Right lobe of liver (tissue), 6 donors: ENCODE measurements around the gene TPPP3. TPM values are rescaled to one million over a fixed set of nuclear protein-coding genes. Genes with fewer than 3 reads are reported as not detected.

Source experiments
- ATAC-seq, 4 donors: fragments of 200-7000 bp; cut with Tn5 transposase; one replicate each; pipeline ENCODE4 v1.9.1; 2020; ENCODE audit warnings: mild to moderate bottlenecking in 4 of 4, moderate library complexity in 4 of 4
- DNase-seq, 3 donors: peaks; one replicate each; pipeline ENCODE4 v3.0.0-alpha.2; 2020
- H3K27ac ChIP-seq, 3 donors: fragments of 200-600 bp; one replicate each; pipeline ENCODE4 v1.8.0; 2022
- H3K27me3 ChIP-seq, 2 donors: fragments of 200-600 bp; one replicate each; pipeline ENCODE4 v1.8.0; 2022
- H3K36me3 ChIP-seq, 4 donors: fragments of 200-600 bp; sonication (generic) in 1 of 4; one replicate each; pipeline versions ENCODE4 v1.5.1 to v1.8.0; 2017 to 2022; ENCODE audit warnings: control low read depth in 1 of 4
- H3K4me1 ChIP-seq, 4 donors: fragments of 200-600 bp; sonication (generic) in 1 of 4; one replicate each; pipeline versions ENCODE4 v1.5.1 to v1.8.0; 2017 to 2022; ENCODE audit warnings: control low read depth in 1 of 4
- H3K4me3 ChIP-seq, 3 donors: fragments of 200-600 bp; one replicate each; pipeline ENCODE4 v1.8.0; 2022
- H3K9me3 ChIP-seq, 4 donors: fragments of 200-600 bp; sonication (generic) in 1 of 4; one replicate each; pipeline versions ENCODE4 v1.5.1 to v1.8.0; 2017 to 2022; ENCODE audit warnings: control low read depth in 1 of 4
- CTCF ChIP-seq, 4 donors: fragments of 200-600 bp in 3 of 4; fragments of 450-650 bp in 1 of 4; IDR thresholded peaks; one replicate each; pipeline versions ENCODE4 v1.5.1 to v1.8.0; 2016 to 2022; ENCODE audit warnings: antibody characterized with exemption in 4 of 4, mild to moderate bottlenecking in 2 of 4
- POLR2A ChIP-seq: fragments of 450-650 bp; IDR thresholded peaks from one replicate; pipeline ENCODE4 v1.6.1; 2017; ENCODE audit warnings: antibody characterized with exemption, mild to moderate bottlenecking
- WGBS: methylation state at CpG from one replicate; pipeline ENCODE4 v1.1.6; 2018; ENCODE audit warnings: low coverage, low lambda C conversion rate; ENCODE audit not compliant: insufficient coverage; ENCODE audit errors: missing lambda C conversion rate; 5-methylcytosine and 5-hydroxymethylcytosine counted together
- intact Hi-C, 2 donors: fragments of 100-400 bp; cut with DNase I; formaldehyde crosslinking; loops; one replicate each; pipeline versions ENCODE4 v1.11.2 to v1.14.1; 2022
- total RNA-seq, 6 experiments: library from RNA; depleted of rRNA in 2 of 6; stranded (reverse); fragments of >200 nt in 2 of 6; fragmentation: NEBNext Ultra II Directional in 3 of 6; extraction: Animal tissue kit (Norgen Biotek cat#: 25700) in 3 of 6; gene quantifications; one replicate each; pipeline versions ENCODE4 v1.1.0 to v1.2.4, GENCODE V29; 2016 to 2023
- donor health status: DM: no; HTN: yes; CAD: no.
- donor health status: DM: no; HTN: no; CAD: no.
- donor health status: DM: no; HTN: no; CAD: no.
- donor health status: DM: no; HTN: yes; CAD: no.
- donor health status: DM: no; HTN: yes; CAD: no.

The TPPP3 gene
- total RNA-seq, 6 experiments from 2014 or later, result 0.24 to 0.65 (median 0.37) TPM; not detected in 1

GRCh38 chr16:67406111-67406971 lies 13.0 kb upstream of the TPPP3 start:
- H3K27me3 ChIP-seq, result no peaks in the 10 kb centered on the region
- no peak overlapping the region for H3K27ac ChIP-seq
- H3K9me3 ChIP-seq, result no peaks in the 10 kb centered on the region
- 78% methylated on average over 11 of the region's 18 CpGs for WGBS
- ATAC-seq (peak in 2 of 4 donors; percentile 25 to 28), DNase-seq (no peak)
- no peaks in the 10 kb centered on the region for H3K4me1 ChIP-seq
- TF ChIP-seq POLR2A, result no peak
- TF ChIP-seq CTCF (IDR thresholded peaks at IDR 0.05), result no peak
- no peaks in the 10 kb centered on the region for H3K36me3 ChIP-seq
- H3K4me3 ChIP-seq, result no peak overlapping the region
- intact Hi-C loops, result no loop called here

GRCh38 chr16:67405336-67405735 lies 12.0 kb upstream of the TPPP3 start:
- Histone ChIP-seq H3K9me3 (no peaks in the 10 kb centered on the region), H3K27ac (no peak overlapping the region), H3K4me3 (no peak overlapping the region), H3K4me1 (no peaks in the 10 kb centered on the region), H3K36me3 (no peaks in the 10 kb centered on the region), H3K27me3 (no peaks in the 10 kb centered on the region)
- no peak for DNase-seq
- no peak for TF ChIP-seq POLR2A
- WGBS, result 89% methylated on average over 4 of the region's 8 CpGs
- intact Hi-C loops, result no loop called here
- no peak for ATAC-seq

GRCh38 chr16:67404740-67405226 lies 11.5 kb upstream of the TPPP3 start:
- H3K4me3 ChIP-seq, result no peak overlapping the region
- H3K36me3 ChIP-seq, result no peaks in the 10 kb centered on the region
- peak in 2 of 4 donors; percentile 35 to 42 for ATAC-seq
- H3K27ac ChIP-seq, result no peak overlapping the region
- TF ChIP-seq CTCF (IDR thresholded peaks at IDR 0.05), result no peak
- TF ChIP-seq POLR2A, result no peak
- DNase-seq, result no peak
- H3K27me3 ChIP-seq, result no peaks in the 10 kb centered on the region
- no peaks in the 10 kb centered on the region for H3K9me3 ChIP-seq
- intact Hi-C loops, result no loop called here
- WGBS, result 93% methylated on average over 3 of the region's 5 CpGs
- no peaks in the 10 kb centered on the region for H3K4me1 ChIP-seq

GRCh38 chr16:67403976-67404555 lies 10.8 kb upstream of the TPPP3 start:
- ATAC-seq, result no peak
- WGBS, result 66% methylated on average over 7 of the region's 12 CpGs
- no peak overlapping the region for H3K4me3 ChIP-seq
- TF ChIP-seq POLR2A (no peak), CTCF (IDR thresholded peaks at IDR 0.05) (no peak)
- no peaks in the 10 kb centered on the region for H3K9me3 ChIP-seq
- intact Hi-C loops, result no loop called here
- no peak overlapping the region for H3K27ac ChIP-seq
- H3K36me3 ChIP-seq, result no peaks in the 10 kb centered on the region
- no peaks in the 10 kb centered on the region for H3K27me3 ChIP-seq
- no peak for DNase-seq
- peaks cover 0 to 3% (median 0%) of the 10 kb centered on the region in 4 donors for H3K4me1 ChIP-seq

GRCh38 chr16:67400901-67401300 lies 7.6 kb upstream of the TPPP3 start:
- H3K4me1 ChIP-seq, result peaks cover 0 to 3% (median 0%) of the 10 kb centered on the region in 4 donors
- H3K36me3 ChIP-seq, result no peaks in the 10 kb centered on the region
- no peak overlapping the region for H3K4me3 ChIP-seq
- ATAC-seq, result no peak
- intact Hi-C loops, result no loop called here
- peak in 1 of 3 donors; percentile 32 for DNase-seq
- TF ChIP-seq CTCF (IDR thresholded peaks at IDR 0.05) (no peak), POLR2A (no peak)
- no CpG with 5 or more reads among the region's 14 CpGs for WGBS
- H3K27ac ChIP-seq, result no peak overlapping the region
- H3K9me3 ChIP-seq, result no peaks in the 10 kb centered on the region
- no peaks in the 10 kb centered on the region for H3K27me3 ChIP-seq
